Measurements from ENCODE around the gene TEN1. TPM values are rescaled to one million over a fixed set of nuclear protein-coding genes. Genes with fewer than 3 reads are reported as not detected.

The TEN1 gene
- total and polyA plus RNA-seq, 2 of the 4 experiments (the other 2 are of a cell fraction): 14.7 to 17.9 TPM

- TF ChIP-seq ELK1 (IDR thresholded peaks at IDR 0.05; ENCODE audit: borderline replicate concordance, low read depth, low read length): no peak
- no peak for TF ChIP-seq USF2 (IDR thresholded peaks at IDR 0.05; ENCODE audit: low read depth, low read length)
- no peak for TF ChIP-seq MXI1 (IDR thresholded peaks at IDR 0.05; ENCODE audit: borderline replicate concordance, low read depth, low read length)
- TF ChIP-seq CHD1 (IDR thresholded peaks at IDR 0.05; ENCODE audit: low read depth, low read length): no peak
- TF ChIP-seq RAD21 (IDR thresholded peaks at IDR 0.05; ENCODE audit: low read length): no peak
- TF ChIP-seq RCOR1 (IDR thresholded peaks at IDR 0.05; ENCODE audit: insufficient replicate concordance, low read length): no peak
- TF ChIP-seq MAFK (IDR thresholded peaks at IDR 0.05; ENCODE audit: low read depth, low read length): no peak
- TF ChIP-seq POLR2A (IDR thresholded peaks at IDR 0.05; ENCODE audit: low read depth, low read length): no peak
- no peak for TF ChIP-seq SMC3 (IDR thresholded peaks at IDR 0.05; ENCODE audit: low read depth, low read length)
- TF ChIP-seq FOS (IDR thresholded peaks at IDR 0.05; ENCODE audit: low read depth, low read length): no peak
- TF ChIP-seq CTCF (conservative IDR thresholded peaks at IDR 0.05; ENCODE audit: low read depth, low read length): no peak
- TF ChIP-seq NFE2L2 (IDR thresholded peaks at IDR 0.05; ENCODE audit: low read depth, low read length): no peak
- ChIA-PET POLR2A (ENCODE audit: unreplicated experiment) (no interaction called here), CTCF (no interaction called here)
- no peak overlapping the region for H4K5ac ChIP-seq (ENCODE audit: low read depth, low read length)
- no peaks in the 10 kb centered on the region for H3K9me1 ChIP-seq (ENCODE audit: insufficient read depth, low read length)
- no peaks in the 10 kb centered on the region for H3K9me3 ChIP-seq (ENCODE audit: control insufficient read depth, insufficient read depth, low read length)
- no peak overlapping the region for H3K18ac ChIP-seq (ENCODE audit: low read depth, low read length)
- H4K20me1 ChIP-seq (ENCODE audit: insufficient read depth, low read length): no peaks in the 10 kb centered on the region
- no TSS peak for BruUV-seq (replicated peaks)
- H3K9ac ChIP-seq (ENCODE audit: low read depth, low read length): no peak overlapping the region
- peaks cover 6% of the 10 kb centered on the region; the same call in 1 of the 2 replicates for H3K27me3 ChIP-seq (ENCODE audit: control insufficient read depth, insufficient read depth, low read length)
- no peak overlapping the region for H2AFZ ChIP-seq (replicated peaks; ENCODE audit: low read length, poor library complexity)
- H3K14ac ChIP-seq (replicated peaks; ENCODE audit: low read depth, low read length): no peak overlapping the region
- in situ Hi-C loops (cut with MboI; ENCODE audit: low sequenced_read_pairs): no loop called here
- no peak overlapping the region for H2BK120ac ChIP-seq (ENCODE audit: low read depth, low read length)
- H3K4me3 ChIP-seq (ENCODE audit: insufficient read depth, low read depth, low read length): no peak overlapping the region
- ATAC-seq (ENCODE audit: low read depth) (no peak), DNase-seq (no peak)
- no peak overlapping the region for H2BK5ac ChIP-seq (ENCODE audit: low read depth, low read length, poor library complexity, severe bottlenecking)
- H3K23ac ChIP-seq (ENCODE audit: low read depth, low read length): no peak overlapping the region
- whole genome bisulfite sequencing, 2 experiments (ENCODE audit: extremely low coverage in 2 of 2, insufficient read length in 1 of 2): 68% methylated on average over 8 of the region's 15 CpGs; no CpG with 5 or more reads in 1 of the 2 experiments
- H3K36me3 ChIP-seq (ENCODE audit: control insufficient read depth, insufficient read depth, low read length): no peaks in the 10 kb centered on the region
- dilution Hi-C loops (cut with HindIII; ENCODE audit: low sequenced_read_pairs, unreplicated experiment): no loop called here
- H4K91ac ChIP-seq (ENCODE audit: insufficient read depth, low read depth, low read length): no peak overlapping the region
- H2BK20ac ChIP-seq (ENCODE audit: low read depth, low read length): no peak overlapping the region
- H3K79me1 ChIP-seq (ENCODE audit: low read depth in 1 of 2, low read length in 2 of 2): no peaks in the 10 kb centered on the region
- no peak overlapping the region for H2AK5ac ChIP-seq (ENCODE audit: low read depth, low read length)
- peaks cover 2% of the 10 kb centered on the region; the same call in 1 of the 2 replicates for H3K4me1 ChIP-seq (ENCODE audit: control insufficient read depth, insufficient read depth, low read length)
- H3K56ac ChIP-seq (ENCODE audit: extremely low read depth, insufficient read depth, low read length): no peak overlapping the region
- no peak overlapping the region for H3K4ac ChIP-seq (ENCODE audit: low read depth, low read length)
- H3K4me2 ChIP-seq (ENCODE audit: low read depth, low read length): no peak overlapping the region
- no peak overlapping the region for H2BK15ac ChIP-seq (ENCODE audit: low read depth, low read length)
- intact Hi-C loops (cut with micrococcal nuclease): no loop called here
- no peak overlapping the region for H4K8ac ChIP-seq (ENCODE audit: low read depth in 2 of 2, low read length in 2 of 2)
- H2AK9ac ChIP-seq (replicated peaks; ENCODE audit: low read depth, low read length, poor library complexity): no peak overlapping the region
- no peak overlapping the region for H3K27ac ChIP-seq (ENCODE audit: insufficient read depth, low read length)
Observed at GRCh38 chr17:76026714-76027158, 47.7 kb downstream of the TEN1 start.
